Astrocyte of the spinal cord (primary cell): ENCODE results near the gene UBAC2.

Experiments used
- DNase-seq: peaks from one replicate; pipeline ENCODE4 v3.0.0; 2011; ENCODE audit warnings: low read depth, low spot score
- H3K4me3 ChIP-seq: 2 replicates; pipeline ENCODE4 v1.5.1; 2011; ENCODE audit warnings: low read depth, mild to moderate bottlenecking, low read length, moderate library complexity
- in situ Hi-C: cut with HindIII; loops from 2 replicates; pipeline ENCODE4 v1.10.0; 2017; ENCODE audit warnings: low sequenced_read_pairs
- TF ChIP-seq, protein P1 (sequence below): IDR thresholded peaks from 2 replicates; pipeline ENCODE4 v1.5.1; 2012; ENCODE audit warnings: low read depth, mild to moderate bottlenecking, low read length, inconsistent platforms

UBAC2 gene

GRCh38 chr13:99179460-99179859, 21.2 kb upstream of the UBAC2 start:
- in situ Hi-C loops = no loop called here
- TF ChIP-seq, protein P1, sequence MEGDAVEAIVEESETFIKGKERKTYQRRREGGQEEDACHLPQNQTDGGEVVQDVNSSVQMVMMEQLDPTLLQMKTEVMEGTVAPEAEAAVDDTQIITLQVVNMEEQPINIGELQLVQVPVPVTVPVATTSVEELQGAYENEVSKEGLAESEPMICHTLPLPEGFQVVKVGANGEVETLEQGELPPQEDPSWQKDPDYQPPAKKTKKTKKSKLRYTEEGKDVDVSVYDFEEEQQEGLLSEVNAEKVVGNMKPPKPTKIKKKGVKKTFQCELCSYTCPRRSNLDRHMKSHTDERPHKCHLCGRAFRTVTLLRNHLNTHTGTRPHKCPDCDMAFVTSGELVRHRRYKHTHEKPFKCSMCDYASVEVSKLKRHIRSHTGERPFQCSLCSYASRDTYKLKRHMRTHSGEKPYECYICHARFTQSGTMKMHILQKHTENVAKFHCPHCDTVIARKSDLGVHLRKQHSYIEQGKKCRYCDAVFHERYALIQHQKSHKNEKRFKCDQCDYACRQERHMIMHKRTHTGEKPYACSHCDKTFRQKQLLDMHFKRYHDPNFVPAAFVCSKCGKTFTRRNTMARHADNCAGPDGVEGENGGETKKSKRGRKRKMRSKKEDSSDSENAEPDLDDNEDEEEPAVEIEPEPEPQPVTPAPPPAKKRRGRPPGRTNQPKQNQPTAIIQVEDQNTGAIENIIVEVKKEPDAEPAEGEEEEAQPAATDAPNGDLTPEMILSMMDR = no peak
- no peak overlapping the region for H3K4me3 ChIP-seq
- DNase-seq = no peak

- TF ChIP-seq, protein P1 = no peak
- peak; percentile 16 for DNase-seq
- in situ Hi-C loops = no loop called here
- no peak overlapping the region for H3K4me3 ChIP-seq
These were observed 18.2 kb upstream of the UBAC2 start for GRCh38 chr13:99182439-99182838.

DNA sequence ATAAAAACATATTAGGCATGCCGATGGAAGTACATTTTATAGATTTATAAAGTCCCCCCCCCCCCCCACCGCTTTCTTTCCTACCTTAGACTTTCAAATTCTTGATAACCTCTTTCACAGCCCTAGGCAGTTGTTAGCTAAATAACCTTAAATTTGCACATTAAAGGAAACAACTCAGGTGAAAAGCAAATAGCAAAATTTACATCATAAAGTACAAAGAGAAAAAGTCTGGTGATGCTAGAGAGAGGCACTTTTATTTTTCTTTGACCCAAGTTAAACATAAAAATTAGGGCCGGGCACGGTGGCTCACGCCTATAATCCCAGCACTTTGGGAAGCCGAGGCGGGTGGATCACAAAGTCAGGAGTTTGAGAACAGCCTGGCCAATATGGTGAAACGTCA, 15.0 kb upstream of the UBAC2 start:
- in situ Hi-C loops = no loop called here
- TF ChIP-seq, protein P1 = no peak
- H3K4me3 ChIP-seq = no peak overlapping the region
- no peak for DNase-seq

DNA sequence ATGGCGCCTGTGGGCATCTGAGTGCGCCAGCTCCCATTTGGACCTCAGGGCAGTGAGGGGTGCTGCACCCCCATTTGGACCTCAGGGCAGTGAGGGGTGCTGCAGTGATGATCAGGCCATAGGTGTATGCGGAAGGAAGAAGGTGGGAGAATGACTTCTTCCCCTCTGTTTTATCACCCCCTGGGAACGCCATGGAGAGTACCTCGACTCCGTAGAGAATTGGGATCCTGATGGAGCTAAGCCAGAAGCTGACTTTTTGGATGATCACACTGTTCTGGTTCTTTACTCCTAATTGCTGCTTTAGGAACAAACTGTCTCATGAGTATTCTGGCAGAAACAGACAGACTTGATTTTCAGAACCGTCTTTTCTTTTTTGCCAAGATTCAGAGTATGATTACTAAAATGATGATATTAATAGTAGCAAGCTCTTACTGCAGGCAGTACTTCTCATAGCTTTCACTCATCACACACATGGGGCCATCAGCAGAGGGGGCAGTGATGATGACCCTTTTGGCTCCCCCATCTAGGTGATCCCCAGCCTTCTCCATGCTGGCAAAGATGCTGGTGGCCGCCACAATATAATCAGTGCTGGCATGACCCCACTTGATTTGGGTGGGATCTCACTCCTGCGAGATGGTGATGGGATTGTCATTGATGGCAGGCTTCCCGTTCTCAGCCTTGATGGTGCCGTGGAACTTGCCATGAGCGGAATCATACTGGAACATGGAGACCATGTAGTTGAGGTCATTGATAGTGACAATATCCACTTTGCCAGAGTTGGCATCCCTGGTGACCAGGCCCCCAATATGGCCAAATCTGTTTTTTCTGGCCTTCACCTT, 10.3 kb upstream of the UBAC2 start:
- TF ChIP-seq, protein P1 = no peak
- H3K4me3 ChIP-seq = no peak overlapping the region
- in situ Hi-C loops = no loop called here
- DNase-seq = no peak

DNA sequence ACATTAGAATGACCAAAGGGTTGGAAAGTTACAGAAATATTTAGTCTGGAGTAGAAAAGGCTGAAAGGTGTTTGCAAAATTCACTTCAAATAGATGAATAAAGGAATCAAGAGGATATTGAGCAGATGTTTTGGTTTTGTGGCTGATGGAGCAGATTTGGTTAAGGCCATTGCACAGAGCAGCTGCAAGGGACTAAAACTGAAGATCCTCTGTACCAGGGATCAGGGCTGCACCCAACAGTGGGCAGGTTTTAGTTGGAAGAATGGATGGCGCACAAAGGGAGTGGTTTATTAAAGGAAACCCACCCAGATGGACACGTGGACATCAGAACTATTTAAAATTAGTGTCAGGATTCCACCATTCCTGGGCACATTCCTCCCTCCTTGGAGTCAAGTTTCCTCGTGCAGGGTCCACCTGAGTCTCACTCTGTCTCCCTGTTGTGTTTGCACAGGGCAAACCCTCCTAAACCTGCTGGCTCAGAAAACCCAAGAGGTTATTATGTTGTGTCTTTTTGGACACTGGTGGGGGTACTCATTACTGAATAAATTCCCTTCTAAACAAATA, 9.2 kb upstream of the UBAC2 start:
- no peak overlapping the region for H3K4me3 ChIP-seq
- TF ChIP-seq, protein P1 = no peak
- no peak for DNase-seq
- in situ Hi-C loops = no loop called here

DNA sequence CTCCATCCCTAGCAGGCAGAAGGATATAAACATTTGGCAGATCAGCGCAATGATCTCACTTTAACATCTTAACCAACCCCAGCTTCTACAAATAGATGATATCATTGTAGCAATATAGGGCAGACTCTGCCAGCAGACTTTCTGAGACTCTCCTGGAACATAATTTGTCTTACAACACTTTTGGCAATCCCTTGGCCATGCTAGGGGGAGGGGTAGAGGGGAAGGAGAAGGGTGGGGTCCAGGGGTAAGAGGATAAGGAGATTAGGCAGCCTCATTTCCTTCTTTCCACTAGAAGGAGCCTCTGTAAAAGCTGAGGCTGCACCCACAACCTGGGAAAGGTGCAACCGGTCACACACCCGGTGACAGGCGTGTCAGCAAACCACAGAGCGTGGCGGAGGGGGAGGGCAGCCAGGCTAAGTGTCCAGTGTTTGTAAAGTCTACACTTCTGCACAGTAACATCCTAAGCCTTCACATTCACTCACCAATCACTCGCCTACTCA, 8.7 kb upstream of the UBAC2 start:
- H3K4me3 ChIP-seq = no peak overlapping the region
- in situ Hi-C loops = no loop called here
- TF ChIP-seq, protein P1 = no peak
- peak; percentile 32 for DNase-seq
